ENCODE data around the gene CRYZ.
"Not testable (repeated sequence)": the region's sequence is repeated elsewhere in the genome, so short reads cannot be mapped to it uniquely, and the experiment has no call there.

The CRYZ gene

GRCh38 chr1:74690364-74690696 is 42.5 kb downstream of the CRYZ start:
- in situ Hi-C loops (cut with MboI; ENCODE audit: low pct_unique_long_range_greater_than_20kb, low sequenced_read_pairs): no loop called here

GRCh38 chr1:74689621-74690363 is 43.1 kb downstream of the CRYZ start:
- in situ Hi-C loops (cut with MboI; ENCODE audit: low pct_unique_long_range_greater_than_20kb, low sequenced_read_pairs): no loop called here
- DNase-seq: peak; percentile 64

More at GRCh38 chr1:74690364-74690696, 42.5 kb downstream of the CRYZ start:
- no peak for DNase-seq

GRCh38 chr1:74686928-74687327 is 45.9 kb downstream of the CRYZ start:
- in situ Hi-C loops (cut with MboI; ENCODE audit: low pct_unique_long_range_greater_than_20kb, low sequenced_read_pairs): no loop called here
- DNase-seq: no peak

- in situ Hi-C loops (cut with MboI; ENCODE audit: low pct_unique_long_range_greater_than_20kb, low sequenced_read_pairs): no loop called here
Observed at GRCh38 chr1:74684301-74684700, 48.5 kb downstream of the CRYZ start.

GRCh38 chr1:74683656-74684055 is 49.2 kb downstream of the CRYZ start:
- DNase-seq: no peak
- in situ Hi-C loops (cut with MboI; ENCODE audit: low pct_unique_long_range_greater_than_20kb, low sequenced_read_pairs): no loop called here

More at GRCh38 chr1:74684301-74684700, 48.5 kb downstream of the CRYZ start:
- no peak for DNase-seq

GRCh38 chr1:74681851-74682250 is 51.0 kb downstream of the CRYZ start:
- in situ Hi-C loops (cut with MboI; ENCODE audit: low pct_unique_long_range_greater_than_20kb, low sequenced_read_pairs): no loop called here
- DNase-seq: no peak

- DNase-seq: no peak
- in situ Hi-C loops (cut with MboI; ENCODE audit: low pct_unique_long_range_greater_than_20kb, low sequenced_read_pairs): no loop called here
Observed at GRCh38 chr1:74681449-74681848, 51.4 kb downstream of the CRYZ start.

GRCh38 chr1:74681001-74681400 is 51.8 kb downstream of the CRYZ start:
- no peak for DNase-seq
- in situ Hi-C loops (cut with MboI; ENCODE audit: low pct_unique_long_range_greater_than_20kb, low sequenced_read_pairs): no loop called here

- in situ Hi-C loops (cut with MboI; ENCODE audit: low pct_unique_long_range_greater_than_20kb, low sequenced_read_pairs): no loop called here
- no peak for DNase-seq
Observed at GRCh38 chr1:74679811-74680210, 53.0 kb downstream of the CRYZ start.

GRCh38 chr1:74677926-74678325 is 54.9 kb downstream of the CRYZ start:
- in situ Hi-C loops (cut with MboI; ENCODE audit: low pct_unique_long_range_greater_than_20kb, low sequenced_read_pairs): no loop called here

GRCh38 chr1:74674278-74675048 is 58.4 kb downstream of the CRYZ start:
- no peak for DNase-seq
- in situ Hi-C loops (cut with MboI; ENCODE audit: low pct_unique_long_range_greater_than_20kb, low sequenced_read_pairs): no loop called here

More at GRCh38 chr1:74677926-74678325, 54.9 kb downstream of the CRYZ start:
- DNase-seq: no peak

- no peak for DNase-seq
- in situ Hi-C loops (cut with MboI; ENCODE audit: low pct_unique_long_range_greater_than_20kb, low sequenced_read_pairs): no loop called here
Observed at GRCh38 chr1:74673351-74674111, 59.3 kb downstream of the CRYZ start, which contains the start of gene ERICH3. Gene ERICH3 (minus strand): TSS chr1:74673792. CDS start chr1:74673519, 273 bp downstream.

GRCh38 chr1:74670866-74671265 is 62.0 kb downstream of the CRYZ start:
- DNase-seq; in situ Hi-C loops (cut with MboI; ENCODE audit: low pct_unique_long_range_greater_than_20kb, low sequenced_read_pairs): not testable (repeated sequence)

Data from KBM-7 (cell line).